C4-2B (cell line): ENCODE measurements around the gene KCNS1.

Source experiments
- H3K27ac ChIP-seq: fragments of 450-650 bp; 2 replicates; pipeline ENCODE4 v1.5.1; 2017
- ZFX ChIP-seq: fragments of 450-650 bp; IDR thresholded peaks from 2 replicates; pipeline ENCODE4 v1.6.1; 2017
- TF ChIP-seq, protein P1 (sequence below): fragments of 450-650 bp; conservative IDR thresholded peaks from 2 replicates; pipeline ENCODE4 v1.5.1; 2017; ENCODE audit warnings: mild to moderate bottlenecking

Gene KCNS1

DNA sequence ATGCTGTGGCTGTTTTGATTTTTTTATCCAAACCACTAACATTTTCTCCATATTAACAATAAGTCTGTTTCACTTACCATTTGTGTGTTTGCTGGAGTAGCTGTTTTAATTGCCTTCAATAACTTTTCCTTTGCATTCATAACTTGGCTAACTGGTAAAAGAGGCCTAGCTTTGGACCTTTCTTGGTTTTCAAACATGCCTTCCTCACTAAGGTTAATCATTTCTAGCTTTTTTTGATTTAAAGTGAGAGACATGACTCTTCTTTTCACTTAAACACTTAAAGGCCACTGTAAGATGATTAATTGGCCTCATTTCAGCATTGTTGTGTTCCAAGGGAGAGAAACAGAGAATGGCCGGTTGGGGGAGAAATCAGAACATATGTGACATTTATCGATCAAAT, 20.5 kb upstream of the KCNS1 start:
- no peak for TF ChIP-seq ZFX
- TF ChIP-seq, protein P1, sequence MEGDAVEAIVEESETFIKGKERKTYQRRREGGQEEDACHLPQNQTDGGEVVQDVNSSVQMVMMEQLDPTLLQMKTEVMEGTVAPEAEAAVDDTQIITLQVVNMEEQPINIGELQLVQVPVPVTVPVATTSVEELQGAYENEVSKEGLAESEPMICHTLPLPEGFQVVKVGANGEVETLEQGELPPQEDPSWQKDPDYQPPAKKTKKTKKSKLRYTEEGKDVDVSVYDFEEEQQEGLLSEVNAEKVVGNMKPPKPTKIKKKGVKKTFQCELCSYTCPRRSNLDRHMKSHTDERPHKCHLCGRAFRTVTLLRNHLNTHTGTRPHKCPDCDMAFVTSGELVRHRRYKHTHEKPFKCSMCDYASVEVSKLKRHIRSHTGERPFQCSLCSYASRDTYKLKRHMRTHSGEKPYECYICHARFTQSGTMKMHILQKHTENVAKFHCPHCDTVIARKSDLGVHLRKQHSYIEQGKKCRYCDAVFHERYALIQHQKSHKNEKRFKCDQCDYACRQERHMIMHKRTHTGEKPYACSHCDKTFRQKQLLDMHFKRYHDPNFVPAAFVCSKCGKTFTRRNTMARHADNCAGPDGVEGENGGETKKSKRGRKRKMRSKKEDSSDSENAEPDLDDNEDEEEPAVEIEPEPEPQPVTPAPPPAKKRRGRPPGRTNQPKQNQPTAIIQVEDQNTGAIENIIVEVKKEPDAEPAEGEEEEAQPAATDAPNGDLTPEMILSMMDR, result no peak
- H3K27ac ChIP-seq, result no peak overlapping the region

DNA sequence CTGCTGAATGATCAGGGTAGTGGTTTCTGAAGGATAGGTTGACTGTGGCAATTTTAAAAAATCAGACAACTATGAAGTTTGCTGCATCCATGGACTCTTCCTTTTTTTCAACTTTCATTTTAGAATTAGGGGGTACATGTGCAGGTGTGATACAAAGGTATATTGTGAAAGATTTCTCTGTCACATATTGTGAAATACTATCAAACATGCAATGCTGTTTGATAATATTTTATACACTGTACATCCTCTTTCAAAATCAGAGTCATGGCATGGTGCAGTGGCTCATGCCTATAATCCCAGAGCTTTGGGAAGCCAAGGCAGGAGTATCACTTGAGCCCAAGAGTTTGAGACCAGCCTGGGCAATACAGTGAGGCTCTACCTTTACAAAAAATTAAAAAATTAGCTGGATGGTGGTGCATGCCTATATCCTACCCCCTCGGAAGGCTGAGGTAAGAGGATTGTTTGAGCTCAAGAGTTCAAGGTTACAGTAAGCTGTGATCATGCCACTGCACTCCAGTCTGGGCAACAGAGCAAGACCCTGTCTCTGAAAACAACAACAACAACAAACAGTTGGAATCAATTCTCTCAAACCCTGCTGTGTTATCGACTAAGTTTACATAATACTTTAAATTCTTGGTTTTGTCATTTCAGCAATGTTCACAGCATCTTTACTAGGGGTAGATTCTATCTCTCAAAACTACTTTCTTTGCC, 18.8 kb upstream of the KCNS1 start:
- TF ChIP-seq, protein P1, result no peak
- no peak for TF ChIP-seq ZFX
- H3K27ac ChIP-seq, result no peak overlapping the region

DNA sequence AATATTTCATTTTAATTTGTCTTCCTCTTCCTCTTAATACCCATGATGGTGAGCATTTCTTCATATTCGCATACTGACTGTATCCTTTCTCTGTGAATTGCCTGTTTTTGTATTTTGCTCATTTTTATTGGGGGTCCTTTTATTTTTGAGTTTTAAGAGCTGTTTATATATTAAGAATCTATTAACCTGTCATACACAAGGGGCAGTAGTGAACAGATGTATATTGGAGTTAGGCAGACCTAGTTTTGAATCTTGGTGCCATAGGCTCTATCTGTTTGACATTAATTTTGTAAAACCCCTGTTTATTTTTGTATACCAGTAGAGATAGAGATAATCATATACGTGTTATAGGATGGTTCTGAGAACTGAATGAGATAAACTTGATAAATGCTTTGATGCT, 17.1 kb upstream of the KCNS1 start:
- TF ChIP-seq ZFX, result no peak
- TF ChIP-seq, protein P1, result peak; percentile 36
- H3K27ac ChIP-seq, result no peak overlapping the region

DNA sequence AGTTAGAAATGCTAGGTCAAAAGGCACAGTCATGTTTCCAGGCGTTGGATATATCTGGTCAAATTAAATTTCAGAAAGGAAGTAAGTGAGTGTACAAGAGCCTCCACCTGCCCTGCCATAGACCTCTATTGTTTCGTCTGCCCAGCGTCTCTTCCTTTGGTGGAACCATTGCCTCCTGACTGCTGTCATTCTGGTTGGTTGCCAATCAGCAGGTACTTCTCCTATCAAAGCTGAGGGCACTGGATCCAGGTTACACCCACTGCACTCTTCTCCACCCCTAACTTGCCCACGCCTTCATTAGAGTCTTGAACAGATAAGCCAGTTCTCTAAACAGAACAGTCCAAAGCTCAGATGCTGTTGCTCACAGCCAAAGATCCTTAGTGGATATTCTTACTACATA, 16.7 kb upstream of the KCNS1 start:
- H3K27ac ChIP-seq, result no peak overlapping the region
- TF ChIP-seq, protein P1, result no peak
- TF ChIP-seq ZFX, result no peak

DNA sequence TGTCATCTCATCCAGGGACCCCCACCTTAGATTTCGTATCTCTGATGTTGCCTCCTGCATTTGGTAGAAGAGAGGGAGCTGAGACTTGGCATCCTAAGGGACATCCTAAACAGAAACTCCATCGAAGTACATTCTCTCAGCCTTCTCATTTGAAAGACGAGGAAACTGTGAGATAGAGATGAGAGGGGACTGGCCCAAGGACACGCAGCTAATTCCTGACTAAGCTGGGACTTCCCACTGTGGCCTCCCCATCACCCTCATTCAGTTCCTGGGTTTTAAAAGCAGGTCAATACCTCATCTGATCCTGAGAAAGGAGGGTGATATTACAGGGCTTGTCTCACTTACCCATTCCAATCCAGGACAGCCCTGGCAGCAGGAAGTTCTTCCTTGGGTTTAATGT, 14.9 kb upstream of the KCNS1 start:
- TF ChIP-seq ZFX, result no peak
- TF ChIP-seq, protein P1, result no peak

DNA sequence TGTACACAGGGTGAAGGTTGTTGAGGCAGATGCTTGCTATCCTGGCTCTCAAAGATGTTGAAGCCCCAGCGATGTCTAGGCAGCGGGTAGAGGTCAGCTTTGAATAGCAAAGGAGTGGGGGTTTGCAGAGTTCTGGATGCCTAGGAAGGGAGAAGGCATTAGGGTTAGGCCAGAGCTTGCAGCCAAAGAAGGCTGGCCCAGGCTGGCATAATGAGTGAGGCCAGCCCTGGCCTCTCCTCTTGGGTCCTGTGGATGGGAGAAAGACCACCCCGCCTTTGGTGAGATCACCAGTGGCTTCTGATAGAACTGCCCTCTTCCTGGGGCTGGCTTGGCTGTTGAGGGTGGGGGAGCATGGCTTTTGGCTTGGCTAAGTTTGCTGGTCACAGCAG, 14.5 kb upstream of the KCNS1 start:
- H3K27ac ChIP-seq, result no peak overlapping the region
- TF ChIP-seq, protein P1, result no peak
- TF ChIP-seq ZFX, result no peak

More for the DNA sequence above, 14.9 kb upstream of the KCNS1 start:
- H3K27ac ChIP-seq, result no peak overlapping the region

DNA sequence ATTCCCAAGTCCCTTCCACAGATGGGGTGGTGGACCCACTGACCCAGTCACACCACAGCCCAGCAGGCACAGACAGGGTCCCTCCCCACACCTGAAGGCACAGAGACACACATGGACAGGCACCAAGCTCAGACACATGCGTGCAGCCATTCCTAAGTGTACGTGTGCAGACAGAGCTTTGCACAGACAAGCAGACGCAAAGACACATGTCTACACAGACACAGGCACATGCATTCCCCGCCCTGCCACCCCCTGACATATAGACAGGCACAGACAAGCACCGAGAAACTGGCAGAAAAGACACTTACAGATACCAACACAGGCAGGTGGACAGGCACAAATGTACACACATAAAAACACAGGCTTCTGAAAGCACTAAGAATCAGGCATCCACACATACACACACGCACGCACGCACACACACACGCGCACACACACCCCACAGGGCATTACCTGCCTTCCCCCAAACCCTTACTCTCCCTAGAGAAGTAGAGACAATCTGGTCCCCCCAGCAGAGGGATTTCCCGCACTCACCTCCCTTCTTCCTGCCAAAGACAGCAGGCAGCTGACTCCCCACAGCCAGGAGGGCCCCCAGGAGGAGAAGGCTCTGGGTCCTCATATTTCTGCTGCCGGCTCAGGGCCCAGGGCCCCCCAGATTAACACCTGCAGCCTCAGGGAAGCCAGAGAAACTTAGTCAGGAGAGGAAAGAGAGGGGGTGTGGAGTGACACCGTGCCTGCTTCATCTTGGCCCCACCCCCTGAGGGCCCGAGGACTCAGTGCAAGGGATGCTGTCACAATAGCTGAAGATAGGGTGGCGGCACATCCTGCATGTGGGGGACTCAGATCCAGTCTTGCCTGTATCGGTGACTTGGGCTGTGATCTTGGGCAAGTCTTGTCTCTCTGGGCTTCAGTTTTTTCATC, 13.8 kb upstream of the KCNS1 start, which contains the start of gene WFDC5:
TSS of gene WFDC5 (minus strand) at position 710 of the 921 bp plus-strand sequence. CDS start at position 619, 91 bp downstream.
- H3K27ac ChIP-seq, result no peak within 1 kb of the TSS
- TF ChIP-seq ZFX, result no peak
- TF ChIP-seq, protein P1, result no peak
